Vagina (tissue), 2 donors: ENCODE measurements around the gene CHD6.

Experiments used
- CTCF ChIP-seq, 3 experiments: fragments of 450-650 bp in 2 of 3; fragments of 200-600 bp in 1 of 3; sonication (generic) in 1 of 3; IDR thresholded peaks; one replicate each; pipeline ENCODE4 v1.5.1; 2017 to 2019; ENCODE audit warnings: antibody characterized with exemption in 3 of 3, mild to moderate bottlenecking in 2 of 3, moderate library complexity in 2 of 3
- POLR2A ChIP-seq, 2 donors: fragments of 450-650 bp; IDR thresholded peaks; one replicate each; pipeline ENCODE4 v1.6.1; 2017; ENCODE audit warnings: antibody characterized with exemption in 2 of 2, mild to moderate bottlenecking in 2 of 2, moderate library complexity in 2 of 2
- POLR2AphosphoS5 ChIP-seq, 2 donors: sonication (generic); formaldehyde crosslinking; IDR thresholded peaks; one replicate each; pipeline ENCODE4 v1.9.0; 2017; ENCODE audit warnings: antibody characterized with exemption in 2 of 2, mild to moderate bottlenecking in 2 of 2, low read depth in 1 of 2; ENCODE audit not compliant: insufficient read depth in 1 of 2

- TF ChIP-seq CTCF (IDR thresholded peaks at IDR 0.05) (no peak), POLR2A (IDR thresholded peaks at IDR 0.05) (no peak), POLR2AphosphoS5 (IDR thresholded peaks at IDR 0.05; ENCODE audit: insufficient read depth in 1 of 2, low read depth in 1 of 2) (no peak)
These were observed 205.0 kb downstream of the CHD6 start for GRCh38 chr20:41413169-41413568.
